Activated CD8-positive, alpha-beta T cell treated with anti-CD3 and anti-CD28 coated beads for 36 hours (primary cell): ENCODE results near the gene WDR18. TPM values are rescaled to one million over a fixed set of nuclear protein-coding genes. Genes with fewer than 3 reads are reported as not detected.

Experiments used
- ATAC-seq: fragments of 200-7000 bp; cut with Tn5 transposase; one replicate; pipeline ENCODE4 v1.10.0; 2021; ENCODE audit warnings: mild to moderate bottlenecking, moderate library complexity
- CTCF ChIA-PET: fragments of 350-600 bp; sonication (Branson Sonifier 250); formaldehyde crosslinking; loops from one replicate; lab custom pipeline; 2021; ENCODE audit warnings: antibody characterized with exemption; lab: Charles Lee
- POLR2A ChIA-PET: fragments of 350-600 bp; sonication (Branson Sonifier 250); formaldehyde crosslinking; loops from one replicate; lab custom pipeline; 2021; ENCODE audit warnings: antibody characterized with exemption; lab: Charles Lee
- DNase-seq: peaks from one replicate; pipeline ENCODE4 v3.0.0-alpha.2; 2020
- H3K27ac Mint-ChIP-seq: one replicate; pipeline ENCODE4 v1.8.0; 2021; ENCODE audit warnings: mild to moderate bottlenecking, mixed read lengths
- H3K27me3 Mint-ChIP-seq: one replicate; pipeline ENCODE4 v1.8.0; 2021; ENCODE audit warnings: mixed read lengths
- H3K36me3 Mint-ChIP-seq: one replicate; pipeline ENCODE4 v1.8.0; 2021; ENCODE audit warnings: low read depth, mixed read lengths
- H3K4me1 Mint-ChIP-seq: one replicate; pipeline ENCODE4 v1.8.0; 2021; ENCODE audit warnings: low read depth, mixed read lengths
- H3K4me3 Mint-ChIP-seq: one replicate; pipeline ENCODE4 v1.8.0; 2021; ENCODE audit warnings: mild to moderate bottlenecking, moderate library complexity, mixed read lengths
- H3K9me3 Mint-ChIP-seq: one replicate; pipeline ENCODE4 v1.8.0; 2021; ENCODE audit warnings: mixed read lengths
- CTCF ChIP-seq: fragments of 200-600 bp; IDR thresholded peaks from one replicate; pipeline ENCODE4 v1.8.0; 2022; ENCODE audit warnings: antibody characterized with exemption, mild to moderate bottlenecking
- intact Hi-C: fragments of 100-400 bp; cut with micrococcal nuclease; formaldehyde crosslinking; loops from one replicate; pipeline ENCODE4 v1.10.0; 2022
- total RNA-seq, 2 experiments: library from RNA; stranded (reverse); gene quantifications; one replicate each; pipeline ENCODE4 v1.2.3, GENCODE V29; 2021

WDR18 gene
- total RNA-seq, 2 experiments from 2014 or later, result 75.3 to 78.1 TPM

DNA sequence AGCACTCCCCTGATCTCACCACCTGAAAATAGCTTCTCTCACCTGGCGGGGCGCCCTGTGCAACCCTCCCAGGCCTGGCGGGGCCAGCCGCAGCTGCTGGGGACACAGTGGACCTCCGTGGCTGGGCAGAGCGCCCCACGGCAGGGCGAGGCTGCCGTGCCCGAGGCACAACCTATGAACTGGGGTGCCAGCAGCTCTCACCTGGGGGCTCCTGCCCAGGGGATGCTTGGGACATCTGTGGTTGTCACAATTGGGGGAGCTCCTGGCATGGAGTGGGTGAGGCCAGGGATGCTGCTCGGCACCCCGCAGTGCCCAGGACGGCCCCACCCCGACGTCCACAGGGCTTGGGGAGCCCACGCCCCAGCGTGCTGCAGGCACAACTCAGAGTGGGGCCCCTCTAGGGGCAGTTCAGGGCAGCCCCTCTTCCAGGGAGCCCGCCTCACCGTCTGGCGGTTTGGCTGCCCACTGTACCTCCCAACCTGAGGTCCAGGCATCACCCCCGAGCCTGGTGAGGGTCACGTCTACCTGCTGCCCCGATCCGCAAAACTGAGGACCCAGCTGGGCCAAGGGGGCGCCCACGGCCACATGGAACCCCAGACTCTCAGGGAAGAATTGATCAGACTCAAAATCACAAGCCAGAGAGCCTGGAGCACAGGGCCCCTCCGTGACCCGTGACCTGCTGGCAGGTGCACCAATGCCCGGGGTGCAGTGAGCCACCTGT, 31.1 kb downstream of the WDR18 start:
- intact Hi-C loops, result no loop called here
- no peak for DNase-seq
- peaks cover 33% of the 10 kb centered on the region for H3K4me1 Mint-ChIP-seq
- no peak overlapping the region for H3K4me3 Mint-ChIP-seq
- H3K27ac Mint-ChIP-seq, result no peak overlapping the region
- no peak for ATAC-seq
- H3K9me3 Mint-ChIP-seq, result no peaks in the 10 kb centered on the region
- POLR2A ChIA-PET, result interaction anchor here (1.4 to 3.0 kb wide), 2 partner anchors 9 to 64 kb away, joined by 3 to 13 read pairs; no protein-coding TSS in a partner anchor
- no peaks in the 10 kb centered on the region for H3K27me3 Mint-ChIP-seq
- CTCF ChIA-PET, result no interaction called here
- peaks cover 10% of the 10 kb centered on the region for H3K36me3 Mint-ChIP-seq
- TF ChIP-seq CTCF, result no peak

DNA sequence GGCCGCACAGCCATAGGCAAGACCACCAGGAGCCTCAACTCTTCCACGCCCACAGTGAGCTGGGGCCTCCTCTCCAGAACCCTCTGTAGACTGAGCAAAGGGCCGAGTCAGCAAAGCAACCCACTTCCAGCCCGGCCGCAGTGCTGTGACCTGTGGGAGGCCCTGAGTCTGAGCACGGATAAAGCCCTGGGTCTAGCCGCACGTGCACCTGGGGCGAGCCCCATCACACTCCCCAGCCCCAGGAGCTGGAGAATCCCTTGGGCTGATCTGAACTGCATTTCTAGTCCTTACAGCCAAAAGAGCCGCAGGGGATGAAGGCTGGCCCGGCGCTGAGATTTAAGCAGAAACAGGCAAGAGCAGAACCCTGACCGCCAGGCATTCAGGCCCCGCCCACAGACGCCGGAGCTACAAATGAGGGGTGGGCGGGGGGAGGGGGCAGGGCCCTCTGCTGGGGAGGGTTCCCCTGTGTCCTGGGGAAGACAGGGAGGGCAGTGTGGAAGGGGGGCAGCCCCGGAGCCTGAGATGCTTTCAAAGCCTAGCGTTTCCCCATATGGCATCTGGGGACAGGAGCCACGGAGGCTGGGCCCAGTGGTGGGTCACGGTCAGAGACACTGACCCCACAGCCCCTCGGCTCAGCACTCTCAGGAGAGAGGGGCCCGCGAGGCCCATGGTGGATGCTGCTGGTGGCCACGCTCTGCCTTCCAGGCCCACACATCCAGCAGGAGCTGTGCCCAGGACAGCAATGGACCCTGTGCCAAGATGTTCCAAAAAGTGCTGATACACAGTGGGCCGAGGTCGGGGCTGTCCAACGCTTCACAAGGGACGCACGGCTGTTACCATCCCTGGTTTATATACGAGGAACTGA, 31.9 kb downstream of the WDR18 start:
- no peak overlapping the region for H3K4me3 Mint-ChIP-seq

GRCh38 chr19:1016647-1017114, 32.5 kb downstream of the WDR18 start:
- H3K27me3 Mint-ChIP-seq, result no peaks in the 10 kb centered on the region
- intact Hi-C loops, result no loop called here
- TF ChIP-seq CTCF, result no peak
- H3K9me3 Mint-ChIP-seq, result no peaks in the 10 kb centered on the region
- ATAC-seq, result no peak
- peak overlapping the region; percentile 62 for H3K27ac Mint-ChIP-seq
- H3K4me1 Mint-ChIP-seq, result peaks cover 36% of the 10 kb centered on the region
- CTCF ChIA-PET, result interaction anchor here (0.9 kb wide), 1 partner anchor 16 kb away, joined by 3 read pairs; no protein-coding TSS in a partner anchor
- H3K36me3 Mint-ChIP-seq, result peaks cover 16% of the 10 kb centered on the region
- DNase-seq, result no peak
- H3K4me3 Mint-ChIP-seq, result peak overlapping the region; percentile 24
- POLR2A ChIA-PET, result interaction anchor here (0.7 to 3.0 kb wide), 5 partner anchors 11 to 233 kb away, joined by 3 to 13 read pairs (median 4); no protein-coding TSS in a partner anchor

More for the DNA sequence above, 31.9 kb downstream of the WDR18 start:
- no peak for DNase-seq
- no peaks in the 10 kb centered on the region for H3K27me3 Mint-ChIP-seq
- POLR2A ChIA-PET, result interaction anchor here (0.7 to 3.0 kb wide), 6 partner anchors 10 to 234 kb away, joined by 3 to 13 read pairs (median 4); no protein-coding TSS in a partner anchor
- H3K4me1 Mint-ChIP-seq, result peaks cover 33% of the 10 kb centered on the region
- CTCF ChIA-PET, result interaction anchor here (0.9 kb wide), 1 partner anchor 17 kb away, joined by 3 read pairs; no protein-coding TSS in a partner anchor
- TF ChIP-seq CTCF, result no peak
- ATAC-seq, result no peak
- intact Hi-C loops, result no loop called here
- H3K36me3 Mint-ChIP-seq, result peaks cover 14% of the 10 kb centered on the region
- H3K9me3 Mint-ChIP-seq, result no peaks in the 10 kb centered on the region
- H3K27ac Mint-ChIP-seq, result peak overlapping the region; percentile 38

DNA sequence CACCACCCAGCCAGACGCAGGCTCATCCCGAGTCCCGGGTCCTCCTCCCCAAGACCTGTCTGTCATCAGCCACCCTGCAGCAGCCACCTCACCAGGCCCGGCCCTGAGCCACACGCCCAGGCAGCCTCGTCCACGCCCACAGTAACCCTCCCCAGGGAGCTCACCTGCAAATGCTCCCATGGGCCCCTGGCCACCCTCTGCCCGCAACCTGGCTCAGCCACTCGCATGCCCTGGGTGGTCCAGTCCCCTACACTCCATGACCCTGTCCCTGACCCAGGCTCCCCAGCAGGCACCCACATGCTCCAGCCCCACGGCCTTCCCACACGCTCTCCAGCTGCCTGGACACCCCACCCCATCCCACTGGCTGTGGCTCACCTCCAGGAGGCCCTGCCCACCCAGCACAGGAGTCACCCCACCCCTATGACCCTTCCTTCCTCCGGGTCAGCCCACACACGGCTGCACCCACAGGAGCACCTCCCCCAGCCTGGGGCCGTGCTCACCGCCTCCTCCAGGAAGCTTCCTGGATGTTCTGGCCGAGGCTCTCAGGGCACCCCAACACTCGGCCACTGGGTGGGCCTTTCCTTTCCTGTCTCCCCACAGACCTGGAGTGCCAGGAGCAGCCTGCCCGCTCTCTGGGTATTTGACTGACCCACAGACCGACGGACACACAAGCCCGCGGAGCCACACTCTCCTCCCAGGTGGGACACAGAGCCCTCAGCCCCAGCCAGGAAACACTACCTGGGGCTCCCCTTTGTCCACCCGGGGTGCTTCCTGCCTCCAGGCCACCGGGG, 33.2 kb downstream of the WDR18 start:
- H3K4me3 Mint-ChIP-seq, result peak overlapping the region; percentile 24
- ATAC-seq (no peak), DNase-seq (no peak)
- peaks cover 36% of the 10 kb centered on the region for H3K4me1 Mint-ChIP-seq
- H3K36me3 Mint-ChIP-seq, result peaks cover 16% of the 10 kb centered on the region
- peak overlapping the region; percentile 62 for H3K27ac Mint-ChIP-seq
- no peak for TF ChIP-seq CTCF
- H3K27me3 Mint-ChIP-seq, result no peaks in the 10 kb centered on the region
- intact Hi-C loops, result no loop called here
- H3K9me3 Mint-ChIP-seq, result no peaks in the 10 kb centered on the region
- CTCF ChIA-PET, result interaction anchor here (0.9 kb wide), 1 partner anchor 15 kb away, joined by 3 read pairs; no protein-coding TSS in a partner anchor
- POLR2A ChIA-PET, result interaction anchor here (0.7 to 3.0 kb wide), 6 partner anchors 10 to 233 kb away, joined by 3 to 13 read pairs (median 4); no protein-coding TSS in a partner anchor
